Measurements from ENCODE around the gene TMEM168.

DNA sequence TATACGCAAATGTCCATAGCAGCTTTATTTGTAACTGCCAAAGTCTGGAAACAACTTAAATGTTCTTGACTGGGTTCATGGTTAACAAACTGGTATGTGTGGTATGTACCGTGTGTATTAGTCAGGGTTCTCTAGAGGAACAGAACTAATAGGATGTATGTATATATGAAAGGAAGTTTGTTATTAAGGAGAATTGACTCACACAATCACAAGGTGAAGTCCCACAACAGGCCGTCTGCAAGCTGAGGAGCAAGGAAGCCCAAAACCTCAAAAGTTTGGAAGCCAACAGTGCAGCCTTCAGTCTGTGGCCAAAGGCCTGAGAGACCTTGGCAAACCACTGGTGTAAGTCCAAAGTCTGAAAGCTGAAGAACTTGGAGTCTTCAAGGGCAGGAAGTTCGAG is 66.8 kb downstream of the TMEM168 start:
- TF ChIP-seq, protein P1, sequence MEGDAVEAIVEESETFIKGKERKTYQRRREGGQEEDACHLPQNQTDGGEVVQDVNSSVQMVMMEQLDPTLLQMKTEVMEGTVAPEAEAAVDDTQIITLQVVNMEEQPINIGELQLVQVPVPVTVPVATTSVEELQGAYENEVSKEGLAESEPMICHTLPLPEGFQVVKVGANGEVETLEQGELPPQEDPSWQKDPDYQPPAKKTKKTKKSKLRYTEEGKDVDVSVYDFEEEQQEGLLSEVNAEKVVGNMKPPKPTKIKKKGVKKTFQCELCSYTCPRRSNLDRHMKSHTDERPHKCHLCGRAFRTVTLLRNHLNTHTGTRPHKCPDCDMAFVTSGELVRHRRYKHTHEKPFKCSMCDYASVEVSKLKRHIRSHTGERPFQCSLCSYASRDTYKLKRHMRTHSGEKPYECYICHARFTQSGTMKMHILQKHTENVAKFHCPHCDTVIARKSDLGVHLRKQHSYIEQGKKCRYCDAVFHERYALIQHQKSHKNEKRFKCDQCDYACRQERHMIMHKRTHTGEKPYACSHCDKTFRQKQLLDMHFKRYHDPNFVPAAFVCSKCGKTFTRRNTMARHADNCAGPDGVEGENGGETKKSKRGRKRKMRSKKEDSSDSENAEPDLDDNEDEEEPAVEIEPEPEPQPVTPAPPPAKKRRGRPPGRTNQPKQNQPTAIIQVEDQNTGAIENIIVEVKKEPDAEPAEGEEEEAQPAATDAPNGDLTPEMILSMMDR (IDR thresholded peaks at IDR 0.05; ENCODE audit: borderline replicate concordance, extremely low read depth, low read length, poor library complexity, severe bottlenecking), result no peak
- TF ChIP-seq EZH2 (IDR thresholded peaks at IDR 0.05; ENCODE audit: borderline replicate concordance, low read depth, low read length, severe bottlenecking), result no peak

All from DND-41 (cell line).